GM08714 (cell line): Measurements from ENCODE around the gene LRRC38.

Source experiments
- H3K4me3 ChIP-seq: fragments of 200-500 bp; sonication (Bioruptor generic); 2 replicates; pipeline ENCODE4 v1.5.1; 2014; ENCODE audit warnings: mild to moderate bottlenecking, low read length, inconsistent platforms
- ZNF274 ChIP-seq: IDR thresholded peaks from 2 replicates; pipeline ENCODE4 v1.6.1; 2012; ENCODE audit warnings: mild to moderate bottlenecking, low read depth, low read length

Gene LRRC38

GRCh38 chr1:13539683-13540082 lies 25.9 kb upstream of the LRRC38 start:
- no peak for TF ChIP-seq ZNF274
- no peak overlapping the region for H3K4me3 ChIP-seq

GRCh38 chr1:13538832-13539231 lies 25.0 kb upstream of the LRRC38 start:
- TF ChIP-seq ZNF274: no peak
- H3K4me3 ChIP-seq: no peak overlapping the region

GRCh38 chr1:13536571-13536970 lies 22.8 kb upstream of the LRRC38 start:
- H3K4me3 ChIP-seq: no peak overlapping the region
- no peak for TF ChIP-seq ZNF274

- TF ChIP-seq ZNF274: no peak
- no peak overlapping the region for H3K4me3 ChIP-seq
Observed at GRCh38 chr1:13535227-13535626, 21.4 kb upstream of the LRRC38 start.

GRCh38 chr1:13528320-13528719 lies 14.5 kb upstream of the LRRC38 start:
- no peak overlapping the region for H3K4me3 ChIP-seq
- no peak for TF ChIP-seq ZNF274

GRCh38 chr1:13523780-13524477 lies 10.1 kb upstream of the LRRC38 start:
- H3K4me3 ChIP-seq: no peak overlapping the region
- no peak for TF ChIP-seq ZNF274

GRCh38 chr1:13520985-13521384 lies 7.2 kb upstream of the LRRC38 start:
- TF ChIP-seq ZNF274: no peak
- H3K4me3 ChIP-seq: no peak overlapping the region

GRCh38 chr1:13517193-13517812 lies 3.5 kb upstream of the LRRC38 start:
- H3K4me3 ChIP-seq: no peak overlapping the region
- TF ChIP-seq ZNF274: no peak

- TF ChIP-seq ZNF274: no peak
- H3K4me3 ChIP-seq: no peak overlapping the region
Observed at GRCh38 chr1:13516606-13517005, 2.8 kb upstream of the LRRC38 start.

- no peak overlapping the region for H3K4me3 ChIP-seq
- no peak for TF ChIP-seq ZNF274
Observed at GRCh38 chr1:13514821-13515220, 1.0 kb upstream of the LRRC38 start.

- H3K4me3 ChIP-seq: no peak overlapping the region
- TF ChIP-seq ZNF274: no peak
Observed at GRCh38 chr1:13513063-13513894, 524 bp downstream of the LRRC38 start.

- no peak for TF ChIP-seq ZNF274
- H3K4me3 ChIP-seq: no peak overlapping the region
Observed at GRCh38 chr1:13512472-13512871, 1.3 kb downstream of the LRRC38 start.

GRCh38 chr1:13510499-13510898 lies 3.3 kb downstream of the LRRC38 start:
- no peak for TF ChIP-seq ZNF274
- H3K4me3 ChIP-seq: no peak overlapping the region

- no peak for TF ChIP-seq ZNF274
- no peak overlapping the region for H3K4me3 ChIP-seq
Observed at GRCh38 chr1:13507075-13507474, 6.7 kb downstream of the LRRC38 start.

- H3K4me3 ChIP-seq: no peak overlapping the region
- TF ChIP-seq ZNF274: no peak
Observed at GRCh38 chr1:13505020-13505419, 8.8 kb downstream of the LRRC38 start.
